Liver (tissue), 9 donors: ENCODE data around the gene FAM228A. TPM values are rescaled to one million over a fixed set of nuclear protein-coding genes. Genes with fewer than 3 reads are reported as not detected.

Source experiments
- DNase-seq: peaks from one replicate; pipeline ENCODE4 v3.0.0-alpha.2; 2017; ENCODE audit warnings: low spot score
- H3K27ac ChIP-seq, 2 donors: one replicate each; pipeline ENCODE4 v1.7.0; 2013; ENCODE audit warnings: inconsistent platforms in 2 of 2, low read length in 2 of 2, control low read depth in 1 of 2, low read depth in 1 of 2, mild to moderate bottlenecking in 1 of 2
- H3K27me3 ChIP-seq, 4 donors: one replicate each; pipeline versions ENCODE4 v1.6.1 to v1.7.0; 2013; ENCODE audit warnings: low read length in 3 of 4, inconsistent platforms in 1 of 4, mild to moderate bottlenecking in 1 of 4, moderate library complexity in 1 of 4; ENCODE audit not compliant: control insufficient read depth in 4 of 4, insufficient read depth in 4 of 4
- H3K36me3 ChIP-seq, 4 donors: one replicate each; pipeline versions ENCODE4 v1.6.1 to v1.7.0; 2013; ENCODE audit warnings: low read length in 3 of 4, mild to moderate bottlenecking in 3 of 4, low read depth in 1 of 4, moderate library complexity in 1 of 4; ENCODE audit not compliant: control insufficient read depth in 4 of 4, insufficient read depth in 3 of 4
- H3K4me1 ChIP-seq, 4 donors: one replicate each; pipeline versions ENCODE4 v1.6.1 to v1.7.0; 2013; ENCODE audit warnings: low read length in 3 of 4, mild to moderate bottlenecking in 3 of 4, moderate library complexity in 1 of 4; ENCODE audit not compliant: control insufficient read depth in 4 of 4, insufficient read depth in 4 of 4
- H3K4me3 ChIP-seq, 3 donors: one replicate each; pipeline versions ENCODE4 v1.6.1 to v1.7.0; 2013; ENCODE audit warnings: low read length in 3 of 3, control low read depth in 1 of 3, low read depth in 1 of 3, mild to moderate bottlenecking in 1 of 3
- H3K9ac ChIP-seq, 2 donors: one replicate each; pipeline ENCODE4 v1.7.0; 2013; ENCODE audit warnings: low read length in 2 of 2, mild to moderate bottlenecking in 2 of 2, moderate library complexity in 2 of 2, control low read depth in 1 of 2, low read depth in 1 of 2
- H3K9me3 ChIP-seq, 4 donors: one replicate each; pipeline versions ENCODE4 v1.6.1 to v1.7.0; 2013; ENCODE audit warnings: low read length in 3 of 4; ENCODE audit not compliant: control insufficient read depth in 4 of 4
- FOXA1 ChIP-seq: IDR thresholded peaks from 2 replicates; pipeline ENCODE4 v1.6.1; 2016; ENCODE audit warnings: antibody characterized with exemption
- FOXA2 ChIP-seq: IDR thresholded peaks from 2 replicates; pipeline ENCODE4 v1.6.1; 2016; ENCODE audit warnings: antibody characterized with exemption
- HNF4A ChIP-seq, 2 donors: conservative IDR thresholded peaks; 2 replicates each; pipeline ENCODE4 v1.6.1; 2016; ENCODE audit warnings: antibody characterized with exemption in 2 of 2, mild to moderate bottlenecking in 2 of 2
- HNF4G ChIP-seq: IDR thresholded peaks from 2 replicates; pipeline ENCODE4 v1.6.1; 2016; ENCODE audit warnings: antibody characterized with exemption
- JUND ChIP-seq, 2 donors: IDR thresholded peaks; 2 replicates each; pipeline ENCODE4 v1.6.1; 2016; ENCODE audit warnings: antibody characterized with exemption in 2 of 2
- RAD21 ChIP-seq, 2 donors: IDR thresholded peaks; 2 replicates each; pipeline ENCODE4 v1.6.1; 2016; ENCODE audit warnings: antibody characterized with exemption in 2 of 2, mild to moderate bottlenecking in 2 of 2
- RXRA ChIP-seq, 2 donors: IDR thresholded peaks; 2 replicates each; pipeline ENCODE4 v1.6.1; 2017 to 2018; ENCODE audit warnings: antibody characterized with exemption in 2 of 2, mild to moderate bottlenecking in 1 of 2
- SP1 ChIP-seq: IDR thresholded peaks from 2 replicates; pipeline ENCODE4 v1.6.1; 2018; ENCODE audit warnings: antibody characterized with exemption, mild to moderate bottlenecking
- TAF1 ChIP-seq: conservative IDR thresholded peaks from 2 replicates; pipeline ENCODE4 v1.6.1; 2016; ENCODE audit warnings: antibody characterized with exemption, mild to moderate bottlenecking
- YY1 ChIP-seq: IDR thresholded peaks from 2 replicates; pipeline ENCODE4 v1.6.1; 2016; ENCODE audit warnings: antibody characterized with exemption, mild to moderate bottlenecking
- whole genome bisulfite sequencing: extraction: QIAGEN DNeasy Blood & Tissue Kit; methylation state at CpG from one replicate; pipeline ENCODE4 v1.1.7; 2013; 5-methylcytosine and 5-hydroxymethylcytosine counted together
- polyA plus RNA-seq, 2 donors: library from polyadenylated mRNA; stranded (reverse) in 1 of 2; unstranded in 1 of 2; fragments of 200-250 nt in 1 of 2; fragments of >200 nt in 1 of 2; fragmentation: Nextera tagmentation in 1 of 2; extraction: Ambion mirVana in 1 of 2; gene quantifications; one replicate each; pipeline versions ENCODE4 v1.2.1 to v1.2.3, GENCODE V29; 2013 to 2015
- total RNA-seq, 2 donors: library from RNA; depleted of rRNA; stranded (reverse); fragments of >200 nt; gene quantifications; one replicate each; pipeline ENCODE4 v1.2.3, GENCODE V29; 2014
- TF ChIP-seq, protein P1 (sequence below): fragments of 150-350 bp; IDR thresholded peaks from 2 replicates; pipeline ENCODE4 v1.5.1; 2017; ENCODE audit warnings: improper control_type of control experiment, low read depth, low read length; ENCODE audit not compliant: missing input control
- TF ChIP-seq, protein P2 (sequence below): IDR thresholded peaks from 2 replicates; pipeline ENCODE4 v1.6.1; 2016; ENCODE audit warnings: antibody characterized with exemption
- TF ChIP-seq, protein P3 (sequence below): IDR thresholded peaks from 2 replicates; pipeline ENCODE4 v1.6.1; 2016; ENCODE audit warnings: antibody characterized with exemption
- TF ChIP-seq, protein P4 (sequence below): IDR thresholded peaks from 2 replicates; pipeline ENCODE4 v1.6.1; 2016; ENCODE audit warnings: antibody characterized with exemption
- donor health status: healthy.
- donor health status: healthy.
- donor health status: healthy.
- donor health status: healthy.
- donor health status: healthy.

FAM228A gene
- total and polyA plus RNA-seq, 4 donors = 0.05 to 0.32 (median 0.18) TPM

DNA sequence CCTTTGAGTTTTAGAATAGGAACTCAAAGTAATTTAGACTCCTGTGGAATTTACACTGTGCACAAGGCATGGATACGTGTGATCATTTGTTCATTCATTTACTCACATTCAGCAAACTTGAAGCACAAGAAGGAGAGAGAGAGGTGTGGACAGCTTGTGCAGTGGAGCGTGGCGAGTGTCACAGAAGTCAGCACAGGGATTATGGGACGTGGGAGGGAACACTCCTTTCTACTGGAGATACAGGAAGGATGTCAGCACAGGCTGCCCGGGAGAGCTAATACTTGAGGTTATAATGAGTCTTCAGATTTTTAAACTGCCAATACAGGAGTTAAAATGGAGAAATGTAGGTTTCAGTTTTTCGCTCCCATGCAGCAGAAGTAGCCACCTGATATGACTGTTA, 7.0 kb downstream of the FAM228A start:
- WGBS = 84% methylated on average over 6 of the region's 6 CpGs
- no peak for DNase-seq
- Histone ChIP-seq H3K27ac (no peak overlapping the region), H3K4me1 (no peaks in the 10 kb centered on the region), H3K36me3 (no peaks in the 10 kb centered on the region), H3K4me3 (no peak overlapping the region), H3K9ac (no peak overlapping the region), H3K27me3 (no peaks in the 10 kb centered on the region), H3K9me3 (no peaks in the 10 kb centered on the region)
- TF ChIP-seq RXRA (IDR thresholded peaks at IDR 0.05) = no peak
- TF ChIP-seq, protein P1, sequence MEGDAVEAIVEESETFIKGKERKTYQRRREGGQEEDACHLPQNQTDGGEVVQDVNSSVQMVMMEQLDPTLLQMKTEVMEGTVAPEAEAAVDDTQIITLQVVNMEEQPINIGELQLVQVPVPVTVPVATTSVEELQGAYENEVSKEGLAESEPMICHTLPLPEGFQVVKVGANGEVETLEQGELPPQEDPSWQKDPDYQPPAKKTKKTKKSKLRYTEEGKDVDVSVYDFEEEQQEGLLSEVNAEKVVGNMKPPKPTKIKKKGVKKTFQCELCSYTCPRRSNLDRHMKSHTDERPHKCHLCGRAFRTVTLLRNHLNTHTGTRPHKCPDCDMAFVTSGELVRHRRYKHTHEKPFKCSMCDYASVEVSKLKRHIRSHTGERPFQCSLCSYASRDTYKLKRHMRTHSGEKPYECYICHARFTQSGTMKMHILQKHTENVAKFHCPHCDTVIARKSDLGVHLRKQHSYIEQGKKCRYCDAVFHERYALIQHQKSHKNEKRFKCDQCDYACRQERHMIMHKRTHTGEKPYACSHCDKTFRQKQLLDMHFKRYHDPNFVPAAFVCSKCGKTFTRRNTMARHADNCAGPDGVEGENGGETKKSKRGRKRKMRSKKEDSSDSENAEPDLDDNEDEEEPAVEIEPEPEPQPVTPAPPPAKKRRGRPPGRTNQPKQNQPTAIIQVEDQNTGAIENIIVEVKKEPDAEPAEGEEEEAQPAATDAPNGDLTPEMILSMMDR = no peak
- TF ChIP-seq, protein P2, sequence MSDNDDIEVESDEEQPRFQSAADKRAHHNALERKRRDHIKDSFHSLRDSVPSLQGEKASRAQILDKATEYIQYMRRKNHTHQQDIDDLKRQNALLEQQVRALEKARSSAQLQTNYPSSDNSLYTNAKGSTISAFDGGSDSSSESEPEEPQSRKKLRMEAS = no peak
- no peak for TF ChIP-seq FOXA1
- TF ChIP-seq JUND (IDR thresholded peaks at IDR 0.05) = no peak
- TF ChIP-seq, protein P3, sequence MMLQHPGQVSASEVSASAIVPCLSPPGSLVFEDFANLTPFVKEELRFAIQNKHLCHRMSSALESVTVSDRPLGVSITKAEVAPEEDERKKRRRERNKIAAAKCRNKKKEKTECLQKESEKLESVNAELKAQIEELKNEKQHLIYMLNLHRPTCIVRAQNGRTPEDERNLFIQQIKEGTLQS = no peak
- no peak for TF ChIP-seq TAF1
- TF ChIP-seq, protein P4, sequence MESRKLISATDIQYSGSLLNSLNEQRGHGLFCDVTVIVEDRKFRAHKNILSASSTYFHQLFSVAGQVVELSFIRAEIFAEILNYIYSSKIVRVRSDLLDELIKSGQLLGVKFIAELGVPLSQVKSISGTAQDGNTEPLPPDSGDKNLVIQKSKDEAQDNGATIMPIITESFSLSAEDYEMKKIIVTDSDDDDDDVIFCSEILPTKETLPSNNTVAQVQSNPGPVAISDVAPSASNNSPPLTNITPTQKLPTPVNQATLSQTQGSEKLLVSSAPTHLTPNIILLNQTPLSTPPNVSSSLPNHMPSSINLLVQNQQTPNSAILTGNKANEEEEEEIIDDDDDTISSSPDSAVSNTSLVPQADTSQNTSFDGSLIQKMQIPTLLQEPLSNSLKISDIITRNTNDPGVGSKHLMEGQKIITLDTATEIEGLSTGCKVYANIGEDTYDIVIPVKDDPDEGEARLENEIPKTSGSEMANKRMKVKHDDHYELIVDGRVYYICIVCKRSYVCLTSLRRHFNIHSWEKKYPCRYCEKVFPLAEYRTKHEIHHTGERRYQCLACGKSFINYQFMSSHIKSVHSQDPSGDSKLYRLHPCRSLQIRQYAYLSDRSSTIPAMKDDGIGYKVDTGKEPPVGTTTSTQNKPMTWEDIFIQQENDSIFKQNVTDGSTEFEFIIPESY = no peak
- no peak for TF ChIP-seq HNF4A (conservative IDR thresholded peaks at IDR 0.05)
- TF ChIP-seq RAD21 (IDR thresholded peaks at IDR 0.05) = no peak
- TF ChIP-seq FOXA2 = no peak
- TF ChIP-seq SP1 = no peak
- TF ChIP-seq HNF4G = no peak

DNA sequence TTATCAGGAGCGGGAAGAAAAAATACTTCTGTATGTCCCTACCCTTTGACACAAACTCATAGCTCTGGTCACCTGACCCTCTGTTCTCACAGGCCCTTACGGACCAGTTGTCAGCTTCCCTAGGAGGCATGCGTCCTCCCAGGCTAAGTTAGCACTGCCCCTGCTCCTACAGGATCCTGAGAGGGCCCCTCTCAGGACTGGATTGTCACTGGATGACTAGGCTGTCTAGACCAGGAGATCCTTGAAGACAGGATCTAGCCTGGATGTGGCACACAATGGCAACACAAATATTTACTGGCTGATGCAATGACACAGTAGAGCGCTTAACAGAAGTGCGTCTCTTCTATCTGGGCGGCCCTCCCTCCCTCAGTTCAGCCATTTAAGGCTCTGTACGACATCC, 7.7 kb downstream of the FAM228A start:
- Histone ChIP-seq H3K36me3 (no peaks in the 10 kb centered on the region), H3K4me1 (no peaks in the 10 kb centered on the region), H3K9ac (no peak overlapping the region), H3K27ac (no peak overlapping the region), H3K4me3 (no peak overlapping the region), H3K9me3 (no peaks in the 10 kb centered on the region), H3K27me3 (no peaks in the 10 kb centered on the region)
- WGBS = 96% methylated on average over 7 of the region's 7 CpGs
- DNase-seq = no peak
- TF ChIP-seq YY1 (no peak), FOXA1 (no peak), SP1 (no peak), HNF4G (no peak), RAD21 (IDR thresholded peaks at IDR 0.05) (no peak)
- TF ChIP-seq, protein P3 = no peak
- TF ChIP-seq, protein P2 = no peak
